Omental fat pad (tissue), 4 donors: ENCODE data around the gene ARHGEF6. TPM values are rescaled to one million over a fixed set of nuclear protein-coding genes. Genes with fewer than 3 reads are reported as not detected.

ENCODE experiments used
- ATAC-seq: fragments of 150-250 bp; one replicate; pipeline ENCODE4 v1.9.1; 2016; ENCODE audit warnings: mild to moderate bottlenecking, moderate library complexity; ENCODE audit not compliant: low FRiP score
- DNase-seq: peaks from one replicate; pipeline ENCODE4 v3.0.0-alpha.2; 2019; ENCODE audit warnings: low spot score
- CTCF ChIP-seq, 3 donors: fragments of 450-650 bp; IDR thresholded peaks; one replicate each; pipeline ENCODE4 v1.5.1; 2016 to 2017; ENCODE audit warnings: antibody characterized with exemption in 3 of 3, mild to moderate bottlenecking in 3 of 3, moderate library complexity in 2 of 3
- total RNA-seq, 4 donors: library from RNA; depleted of rRNA; stranded (reverse); fragments of >200 nt; gene quantifications; one replicate each; pipeline ENCODE4 v1.1.0, GENCODE V29; 2016

Gene ARHGEF6
- total RNA-seq, 4 donors from 2014 or later, result 38.8 to 150 (median 57.5) TPM

DNA sequence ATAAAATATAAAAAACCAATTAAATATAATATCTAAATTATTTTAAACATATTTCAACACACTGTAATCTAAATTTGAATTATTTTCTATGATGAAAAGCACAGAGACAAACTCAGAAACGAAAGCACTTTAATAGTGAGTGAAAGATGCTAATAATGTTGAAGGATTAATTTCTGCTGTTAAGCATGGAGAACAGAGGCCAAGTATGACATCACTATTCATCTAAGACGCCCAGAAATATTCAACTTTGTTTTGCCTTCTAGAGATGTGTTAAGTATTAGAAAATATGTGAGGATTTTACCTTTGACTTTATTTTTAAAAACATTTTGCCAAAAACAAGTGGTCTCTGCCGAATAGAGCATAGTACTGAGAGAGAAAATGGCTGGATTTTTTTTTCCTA, 19.3 kb downstream of the ARHGEF6 start:
- DNase-seq, result no peak
- no peak for ATAC-seq
- TF ChIP-seq CTCF (IDR thresholded peaks at IDR 0.05), result no peak

- TF ChIP-seq CTCF (IDR thresholded peaks at IDR 0.05), result no peak
- DNase-seq (no peak), ATAC-seq (no peak)
Measured at GRCh38 chrX:136759968-136760367, 20.8 kb downstream of the ARHGEF6 start.

DNA sequence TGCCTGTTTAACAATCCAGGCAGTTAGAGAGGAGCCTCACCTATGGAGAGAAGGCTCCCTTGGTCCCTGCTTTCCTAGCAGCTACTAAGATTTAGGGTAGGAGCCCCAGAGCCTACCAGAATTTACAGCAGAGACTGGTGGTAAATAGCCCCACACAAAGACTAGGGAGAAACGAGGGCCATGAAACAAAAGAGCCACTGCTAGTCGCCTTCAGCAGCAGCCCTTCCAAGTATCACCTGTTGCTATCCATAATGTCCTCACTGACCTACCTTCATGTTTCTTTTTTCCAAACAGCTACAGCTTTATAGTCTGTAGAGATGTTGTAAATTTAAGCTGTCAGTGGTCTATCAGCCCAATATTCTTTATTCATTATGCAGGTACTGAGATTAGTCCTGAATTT, 25.3 kb downstream of the ARHGEF6 start:
- ATAC-seq, result no peak
- no peak for TF ChIP-seq CTCF (IDR thresholded peaks at IDR 0.05)
- no peak for DNase-seq

DNA sequence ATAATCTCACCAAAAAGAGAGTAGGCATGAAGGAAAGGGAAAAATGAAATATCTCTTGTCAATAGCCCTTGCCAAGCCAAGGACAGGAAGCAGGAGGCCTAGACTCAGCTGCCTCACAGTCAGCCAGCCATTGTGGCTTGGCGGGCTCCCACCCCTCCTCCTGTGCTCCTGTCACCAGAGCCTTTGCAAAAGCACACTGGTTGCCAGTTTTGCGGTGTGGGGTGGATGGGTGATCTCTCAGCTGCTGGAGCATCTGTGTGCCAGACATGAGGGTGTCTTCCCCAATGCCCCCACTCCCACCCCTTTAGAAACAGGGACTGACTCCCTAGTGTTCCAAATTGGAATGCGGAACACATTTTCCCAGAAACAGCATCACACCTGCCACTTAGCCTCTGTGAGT, 26.1 kb downstream of the ARHGEF6 start:
- TF ChIP-seq CTCF (IDR thresholded peaks at IDR 0.05), result no peak
- ATAC-seq (no peak), DNase-seq (no peak)

DNA sequence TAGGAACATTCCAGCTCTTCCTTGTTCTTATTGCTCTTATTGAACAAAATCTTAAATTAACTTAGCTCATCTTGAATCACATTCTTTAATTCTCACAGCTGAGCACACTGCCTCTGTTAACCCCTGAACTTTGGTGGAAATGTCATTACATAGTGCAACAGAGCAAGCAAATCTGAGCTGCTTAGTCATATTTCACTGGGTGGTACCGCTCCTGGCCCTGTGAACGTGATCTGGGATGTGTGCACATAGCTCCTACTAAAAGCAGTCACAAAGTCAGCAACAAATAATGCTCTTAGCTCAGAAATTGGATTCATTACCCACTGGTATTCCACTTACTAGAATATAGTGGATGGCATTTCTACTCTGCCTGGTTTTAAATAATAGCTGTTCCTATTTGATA, 27.9 kb downstream of the ARHGEF6 start:
- no peak for ATAC-seq
- DNase-seq, result no peak
- no peak for TF ChIP-seq CTCF (IDR thresholded peaks at IDR 0.05)

DNA sequence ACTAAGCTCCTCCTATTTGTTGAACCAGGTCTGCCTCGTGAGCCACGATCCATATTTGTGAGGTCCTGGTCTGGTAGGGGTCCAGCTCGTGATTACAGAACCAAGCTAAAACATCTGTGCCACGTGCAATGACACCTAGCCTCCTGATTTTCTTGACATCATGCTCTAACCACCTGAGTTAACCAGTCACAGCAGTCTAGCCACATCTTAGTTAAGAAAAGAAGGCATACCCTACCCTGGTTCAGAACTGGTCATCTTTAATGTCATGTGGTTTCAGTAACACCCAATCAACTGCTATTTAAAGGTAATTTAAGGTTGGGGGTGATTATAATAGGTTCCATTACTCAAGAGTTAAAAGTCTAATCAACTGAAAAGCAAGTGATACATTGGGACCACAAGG, 28.4 kb downstream of the ARHGEF6 start:
- ATAC-seq, result no peak
- no peak for TF ChIP-seq CTCF (IDR thresholded peaks at IDR 0.05)
- DNase-seq, result no peak

DNA sequence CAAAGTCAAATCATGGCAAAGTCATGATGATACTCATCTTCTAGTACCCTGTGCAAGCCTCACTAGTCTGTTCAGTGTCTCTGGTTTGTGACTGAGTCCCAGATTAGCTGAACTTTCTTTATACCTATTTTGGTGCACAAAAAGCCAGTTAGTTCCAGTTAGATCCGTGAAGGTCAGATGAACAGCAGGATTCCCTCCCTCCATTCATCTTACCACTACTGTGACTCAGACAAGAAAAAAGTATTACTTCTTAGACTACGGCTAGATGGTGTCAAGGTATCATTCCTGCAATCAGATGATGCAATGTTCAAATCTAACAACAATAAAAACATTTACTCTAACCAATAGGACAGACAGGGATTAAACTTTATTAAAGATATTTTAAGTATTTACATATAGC, 30.4 kb downstream of the ARHGEF6 start:
- DNase-seq (no peak), ATAC-seq (no peak)
- no peak for TF ChIP-seq CTCF (IDR thresholded peaks at IDR 0.05)
